Cardiac fibroblast (primary cell): Measurements from ENCODE around the gene ARL13B.
A peak's percentile ranks its signal among the peaks of the same experiment; 100 is the strongest.

Source experiments
- DNase-seq, 2 donors: peaks; one replicate each; pipeline versions ENCODE4 v3.0.0 to v3.0.0-alpha.2; 2010; ENCODE audit warnings: low read depth in 2 of 2
- H3K4me3 ChIP-seq, 2 donors: replicated peaks in 1 of 2; 1 replicate in 1 of 2; 2 replicates in 1 of 2; pipeline ENCODE4 v1.5.1; 2011; ENCODE audit warnings: low read depth in 2 of 2, low read length in 2 of 2, mild to moderate bottlenecking in 2 of 2, moderate library complexity in 1 of 2
- CTCF ChIP-seq: IDR thresholded peaks from one replicate; pipeline ENCODE4 v1.5.1; 2011; ENCODE audit warnings: low read depth, mild to moderate bottlenecking, low read length, inconsistent platforms

The ARL13B gene

GRCh38 chr3:94011233-94011711 is 31.3 kb downstream of the ARL13B start:
- TF ChIP-seq CTCF: no peak
- H3K4me3 ChIP-seq: no peak overlapping the region
- no peak for DNase-seq

DNA sequence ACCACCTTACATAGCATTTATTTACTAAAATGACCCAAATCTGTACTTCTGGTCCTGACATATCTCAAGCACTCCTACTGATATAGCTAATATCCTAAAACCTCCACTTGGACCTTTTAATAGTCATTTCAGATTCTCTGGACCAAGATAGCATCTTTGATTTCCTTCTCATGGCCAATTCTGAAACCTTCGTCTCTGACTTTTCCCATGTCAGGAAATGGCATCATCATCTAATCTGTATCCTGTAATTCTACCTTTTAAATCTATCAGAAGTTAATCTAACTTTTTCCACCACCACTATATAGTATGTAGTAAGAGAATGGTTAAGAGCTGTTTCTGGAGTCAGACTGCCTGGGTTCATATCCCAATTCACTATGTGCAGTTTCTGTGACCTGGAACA is 32.2 kb downstream of the ARL13B start:
- no peak overlapping the region for H3K4me3 ChIP-seq
- TF ChIP-seq CTCF: no peak
- DNase-seq: no peak

- no peak for DNase-seq
- no peak overlapping the region for H3K4me3 ChIP-seq
- TF ChIP-seq CTCF: no peak
Measured at GRCh38 chr3:94015025-94015424, 35.1 kb downstream of the ARL13B start.

GRCh38 chr3:94019659-94020058 is 39.7 kb downstream of the ARL13B start:
- no peak overlapping the region for H3K4me3 ChIP-seq
- no peak for TF ChIP-seq CTCF
- no peak for DNase-seq

DNA sequence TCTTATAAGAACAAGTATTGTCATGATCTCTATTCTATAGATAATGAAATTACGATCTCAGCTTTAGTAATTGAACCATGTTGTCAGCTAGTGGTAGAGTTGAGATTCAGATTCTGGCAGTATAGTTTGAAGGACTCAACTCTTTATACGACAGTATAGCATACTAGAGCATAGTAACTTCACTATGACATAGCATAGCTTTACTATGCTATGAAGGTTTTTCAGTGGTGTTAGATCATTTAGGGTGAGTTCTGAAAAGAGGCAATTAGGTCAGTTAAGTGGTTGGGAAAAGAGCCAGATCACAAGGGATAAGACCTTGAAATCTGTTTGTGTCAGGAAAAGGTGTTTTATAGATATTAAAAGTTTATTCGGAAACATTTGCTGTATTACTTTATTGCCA is 40.3 kb downstream of the ARL13B start:
- no peak for DNase-seq
- no peak overlapping the region for H3K4me3 ChIP-seq
- no peak for TF ChIP-seq CTCF

DNA sequence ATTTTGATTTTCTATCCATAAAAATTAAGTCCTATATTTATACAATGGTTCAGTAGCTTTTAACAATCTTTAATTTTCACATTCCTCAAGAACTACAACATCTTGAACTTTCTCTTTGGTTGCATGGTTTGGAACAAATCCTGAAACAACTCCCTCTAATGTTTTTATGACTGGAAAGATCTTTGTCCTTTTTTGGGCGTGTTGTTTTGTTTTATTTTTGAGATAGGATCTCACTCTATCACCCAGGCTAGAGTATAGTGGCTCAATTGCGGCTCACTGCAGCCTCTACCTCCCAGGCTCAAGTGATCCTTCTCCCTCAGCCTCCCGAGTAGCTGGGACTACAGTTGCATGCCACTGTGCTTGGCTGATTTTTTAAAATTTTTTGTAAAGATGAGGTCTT is 44.4 kb downstream of the ARL13B start:
- TF ChIP-seq CTCF: no peak
- no peak overlapping the region for H3K4me3 ChIP-seq
- peak; percentile 15 to 25 for DNase-seq

- no peak for DNase-seq
- no peak overlapping the region for H3K4me3 ChIP-seq
- TF ChIP-seq CTCF: no peak
Measured at GRCh38 chr3:94026623-94027022, 46.7 kb downstream of the ARL13B start.
